IMR-90 (cell line): Measurements from ENCODE around the gene ATP1B4. TPM values are rescaled to one million over a fixed set of nuclear protein-coding genes. Genes with fewer than 3 reads are reported as not detected.

Experiments used
- ATAC-seq: fragments of 200-7000 bp; cut with Tn5 transposase; 2 replicates; pipeline ENCODE4 v1.9.1; 2020; ENCODE audit warnings: low read depth, mild to moderate bottlenecking, moderate library complexity
- BruUV-seq: library from RNA; stranded (reverse); fragments of 400-500 nt; replicated peaks from 2 replicates; lab custom pipeline; 2021; lab: Mats Ljungman, UMichigan
- CTCF ChIA-PET: fragments of 300-600 bp; formaldehyde crosslinking; extraction: SDS; loops from one replicate; lab custom pipeline; 2021; ENCODE audit warnings: antibody characterized with exemption; lab: Yijun Ruan, JAX
- POLR2A ChIA-PET: fragments of 300-600 bp; sonication (Branson Sonifier 250); formaldehyde crosslinking; loops from one replicate; lab custom pipeline; 2022; ENCODE audit warnings: antibody characterized with exemption; ENCODE audit not compliant: unreplicated experiment; lab: Charles Lee
- DNase-seq: peaks from one replicate; pipeline ENCODE4 v3.0.0; 2013
- H2AFZ ChIP-seq: replicated peaks from 2 replicates; pipeline ENCODE3; 2013; ENCODE audit warnings: low read length, mild to moderate bottlenecking; ENCODE audit not compliant: poor library complexity
- H2AK5ac ChIP-seq: 2 replicates; pipeline ENCODE4 v1.6.1; 2013; ENCODE audit warnings: low read depth, low read length, inconsistent platforms
- H2AK9ac ChIP-seq: replicated peaks from 2 replicates; pipeline ENCODE3; 2013; ENCODE audit warnings: mild to moderate bottlenecking, low read depth, low read length, moderate library complexity; ENCODE audit not compliant: poor library complexity
- H2BK120ac ChIP-seq: 2 replicates; pipeline ENCODE4 v1.6.1; 2013; ENCODE audit warnings: low read depth, low read length, inconsistent platforms
- H2BK15ac ChIP-seq: 3 replicates; pipeline ENCODE4 v1.6.1; 2013; ENCODE audit warnings: low read depth, low read length, inconsistent platforms
- H2BK20ac ChIP-seq: 2 replicates; pipeline ENCODE4 v1.6.1; 2013; ENCODE audit warnings: low read depth, mild to moderate bottlenecking, inconsistent platforms, low read length, moderate library complexity
- H2BK5ac ChIP-seq: 2 replicates; pipeline ENCODE4 v1.6.1; 2013; ENCODE audit warnings: mild to moderate bottlenecking, low read depth, low read length, inconsistent platforms; ENCODE audit not compliant: poor library complexity, severe bottlenecking
- H3K14ac ChIP-seq: replicated peaks from 2 replicates; pipeline ENCODE4 v1.6.1; 2013; ENCODE audit warnings: low read depth, low read length, inconsistent platforms
- H3K18ac ChIP-seq: 2 replicates; pipeline ENCODE4 v1.6.1; 2013; ENCODE audit warnings: low read depth, low read length, control low read depth
- H3K23ac ChIP-seq: 2 replicates; pipeline ENCODE4 v1.6.1; 2013; ENCODE audit warnings: low read depth, low read length, inconsistent platforms
- H3K27ac ChIP-seq: 2 replicates; pipeline ENCODE4 v1.5.1; 2013; ENCODE audit warnings: mild to moderate bottlenecking, control low read depth, low read length; ENCODE audit not compliant: insufficient read depth
- H3K27me3 ChIP-seq: 2 replicates; pipeline ENCODE4 v1.6.1; 2013; ENCODE audit warnings: low read length; ENCODE audit not compliant: control insufficient read depth, insufficient read depth
- H3K36me3 ChIP-seq: 2 replicates; pipeline ENCODE4 v1.6.1; 2013; ENCODE audit warnings: low read length, mixed read lengths; ENCODE audit not compliant: control insufficient read depth, insufficient read depth
- H3K4ac ChIP-seq: 2 replicates; pipeline ENCODE4 v1.6.1; 2013; ENCODE audit warnings: low read depth, low read length, inconsistent platforms
- H3K4me1 ChIP-seq: 2 replicates; pipeline ENCODE4 v1.6.1; 2013; ENCODE audit warnings: low read length, mixed read lengths; ENCODE audit not compliant: control insufficient read depth, insufficient read depth
- H3K4me2 ChIP-seq: 2 replicates; pipeline ENCODE4 v1.6.1; 2013; ENCODE audit warnings: low read depth, mild to moderate bottlenecking, control low read depth, low read length, moderate library complexity
- H3K4me3 ChIP-seq: 2 replicates; pipeline ENCODE4 v1.5.1; 2013; ENCODE audit warnings: low read depth, mild to moderate bottlenecking, control low read depth, low read length, moderate library complexity; ENCODE audit not compliant: insufficient read depth
- H3K56ac ChIP-seq: 2 replicates; pipeline ENCODE4 v1.6.1; 2013; ENCODE audit warnings: low read length, inconsistent platforms; ENCODE audit not compliant: insufficient read depth; ENCODE audit errors: extremely low read depth
- H3K79me1 ChIP-seq, 2 experiments: 2 replicates each; pipeline ENCODE4 v1.6.1; 2013; ENCODE audit warnings: low read length in 2 of 2, inconsistent platforms in 1 of 2, low read depth in 1 of 2
- H3K9ac ChIP-seq: 2 replicates; pipeline ENCODE4 v1.6.1; 2013; ENCODE audit warnings: low read depth, low read length, control low read depth
- H3K9me1 ChIP-seq: 2 replicates; pipeline ENCODE4 v1.6.1; 2013; ENCODE audit warnings: low read length, inconsistent platforms; ENCODE audit not compliant: insufficient read depth
- H3K9me3 ChIP-seq: 2 replicates; pipeline ENCODE4 v1.6.1; 2013; ENCODE audit warnings: low read length; ENCODE audit not compliant: control insufficient read depth, insufficient read depth
- H4K20me1 ChIP-seq: 2 replicates; pipeline ENCODE4 v1.6.1; 2013; ENCODE audit warnings: low read length, inconsistent platforms; ENCODE audit not compliant: insufficient read depth
- H4K5ac ChIP-seq: 2 replicates; pipeline ENCODE4 v1.6.1; 2013; ENCODE audit warnings: mild to moderate bottlenecking, low read depth, low read length, control low read depth
- H4K8ac ChIP-seq, 2 experiments: 2 replicates each; pipeline ENCODE4 v1.6.1; 2013; ENCODE audit warnings: low read depth in 2 of 2, low read length in 2 of 2, control low read depth in 1 of 2, inconsistent platforms in 1 of 2
- H4K91ac ChIP-seq: 2 replicates; pipeline ENCODE4 v1.6.1; 2013; ENCODE audit warnings: low read depth, low read length, inconsistent platforms; ENCODE audit not compliant: insufficient read depth
- BHLHE40 ChIP-seq: fragments of 150-350 bp; IDR thresholded peaks from 2 replicates; pipeline ENCODE4 v1.6.1; 2016; ENCODE audit warnings: mild to moderate bottlenecking, low read depth, low read length
- CEBPB ChIP-seq: IDR thresholded peaks from 2 replicates; pipeline ENCODE4 v1.6.1; 2012; ENCODE audit warnings: low read depth, low read length, improper control_type of control experiment
- CHD1 ChIP-seq: IDR thresholded peaks from 2 replicates; pipeline ENCODE4 v1.6.1; 2012; ENCODE audit warnings: low read depth, low read length, improper control_type of control experiment
- FOS ChIP-seq: fragments of 150-350 bp; IDR thresholded peaks from 2 replicates; pipeline ENCODE4 v1.6.1; 2016; ENCODE audit warnings: low read depth, low read length
- MAFK ChIP-seq: IDR thresholded peaks from 2 replicates; pipeline ENCODE4 v1.6.1; 2012; ENCODE audit warnings: low read depth, low read length, improper control_type of control experiment
- MAZ ChIP-seq: IDR thresholded peaks from 2 replicates; pipeline ENCODE4 v1.6.1; 2012; ENCODE audit warnings: low read depth, mild to moderate bottlenecking, low read length, improper control_type of control experiment, moderate library complexity, borderline replicate concordance
- MXI1 ChIP-seq: IDR thresholded peaks from 2 replicates; pipeline ENCODE4 v1.6.1; 2012; ENCODE audit warnings: low read depth, mild to moderate bottlenecking, low read length, moderate library complexity, borderline replicate concordance
- NFE2L2 ChIP-seq: fragments of 150-350 bp; IDR thresholded peaks from 2 replicates; pipeline ENCODE4 v1.6.1; 2016; ENCODE audit warnings: low read depth, mild to moderate bottlenecking, low read length
- POLR2A ChIP-seq: IDR thresholded peaks from 2 replicates; pipeline ENCODE4 v1.6.1; 2012; ENCODE audit warnings: mild to moderate bottlenecking, low read depth, low read length
- RAD21 ChIP-seq: IDR thresholded peaks from 2 replicates; pipeline ENCODE4 v1.6.1; 2012; ENCODE audit warnings: low read length, improper control_type of control experiment
- RCOR1 ChIP-seq: IDR thresholded peaks from 2 replicates; pipeline ENCODE4 v1.6.1; 2012; ENCODE audit warnings: mild to moderate bottlenecking, low read length, improper control_type of control experiment; ENCODE audit not compliant: insufficient replicate concordance
- RFX5 ChIP-seq: IDR thresholded peaks from 2 replicates; pipeline ENCODE4 v1.8.0; 2012; ENCODE audit warnings: low read depth, mild to moderate bottlenecking, low read length, moderate library complexity
- SMC3 ChIP-seq: fragments of 150-350 bp; IDR thresholded peaks from 2 replicates; pipeline ENCODE4 v1.6.1; 2016; ENCODE audit warnings: low read depth, mild to moderate bottlenecking, antibody characterized with exemption, low read length, moderate library complexity
- WGBS, 2 experiments: methylation state at CpG; one replicate each; pipeline versions ENCODE4 v1.1.5 to v1.1.7; 2013; ENCODE audit warnings: missing lambda C conversion rate in 2 of 2; ENCODE audit not compliant: insufficient read length in 1 of 2; ENCODE audit errors: extremely low coverage in 2 of 2; 5-methylcytosine and 5-hydroxymethylcytosine counted together
- dilution Hi-C: fragments of 300-500 bp; cut with HindIII; formaldehyde crosslinking; loops from one replicate; pipeline ENCODE4 v1.14.3; 2018; ENCODE audit warnings: low sequenced_read_pairs; ENCODE audit not compliant: unreplicated experiment
- in situ Hi-C: fragments of 300-500 bp; cut with MboI; formaldehyde crosslinking; loops from 3 replicates; pipeline ENCODE4 v1.14.3; 2019; ENCODE audit warnings: low sequenced_read_pairs, inconsistent platforms, mixed read lengths
- intact Hi-C: fragments of 100-400 bp; cut with micrococcal nuclease; formaldehyde crosslinking; loops from 2 replicates; pipeline ENCODE4 v1.10.0; 2022
- polyA plus RNA-seq, 3 experiments: library from polyadenylated mRNA; depleted of rRNA; stranded (reverse); fragments of >200 nt; gene quantifications; 2 replicates each; pipeline ENCODE4 v1.2.3, GENCODE V29; 2012; ENCODE audit warnings: low replicate concordance in 1 of 3
- total RNA-seq: library from RNA; depleted of rRNA; stranded (reverse); fragments of >200 nt; gene quantifications from 2 replicates; pipeline ENCODE4 v1.2.3, GENCODE V29; 2012
- TF ChIP-seq, protein P1 (sequence below): fragments of 150-350 bp; IDR thresholded peaks from 2 replicates; pipeline ENCODE4 v1.6.1; 2016; ENCODE audit warnings: low read depth, mild to moderate bottlenecking, low read length, moderate library complexity, borderline replicate concordance
- TF ChIP-seq, protein P2 (sequence below): fragments of 150-350 bp; IDR thresholded peaks from 2 replicates; pipeline ENCODE4 v1.6.1; 2017; ENCODE audit warnings: mild to moderate bottlenecking, antibody characterized with exemption, low read length, low read depth
- TF ChIP-seq, protein P3 (sequence below): conservative IDR thresholded peaks from 2 replicates; pipeline ENCODE4 v1.5.1; 2012; ENCODE audit warnings: mild to moderate bottlenecking, low read depth, low read length, improper control_type of control experiment

Gene ATP1B4
- total and polyA plus RNA-seq, 2 of the 4 experiments (the other 2 are of a cell fraction): not detected

DNA sequence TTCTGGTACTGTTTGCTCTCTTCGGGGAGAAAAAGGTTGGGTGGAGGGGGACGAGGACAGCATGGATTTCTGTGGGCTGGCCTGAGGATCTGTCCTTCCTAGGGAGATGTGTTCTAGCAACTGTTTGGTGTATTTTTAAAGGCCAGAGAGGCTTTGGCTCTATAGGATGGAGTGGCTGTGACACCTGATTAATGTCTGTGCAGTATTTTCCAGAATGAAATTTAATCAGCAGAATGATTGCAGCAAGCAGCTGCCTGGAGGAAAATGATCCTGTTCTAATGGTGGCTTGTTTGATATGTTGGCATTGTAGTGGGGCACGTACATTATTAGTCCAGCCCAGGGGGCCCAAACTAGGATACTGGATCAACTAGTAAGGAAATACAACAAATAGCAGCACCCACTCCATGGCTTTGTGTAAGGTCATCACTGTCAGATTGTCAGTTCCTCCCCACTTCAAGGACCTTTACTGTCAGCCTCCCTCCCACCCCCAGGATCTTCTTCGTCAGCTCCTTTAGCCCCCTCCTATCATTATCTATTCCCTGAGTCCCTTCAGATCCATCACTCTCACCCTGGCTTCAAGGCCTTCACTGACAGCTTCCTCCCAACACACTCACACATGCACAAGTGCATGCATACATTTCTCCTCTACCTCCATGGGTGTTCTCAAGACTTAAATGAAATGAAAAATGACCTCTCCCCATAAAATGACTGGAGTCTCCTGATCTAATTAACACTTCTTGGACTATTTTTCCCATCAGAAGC lies 40.2 kb upstream of the ATP1B4 start:
- H3K9me3 ChIP-seq: no peaks in the 10 kb centered on the region
- WGBS, 2 experiments: no CpG with 5 or more reads among the region's 4 CpGs
- TF ChIP-seq, protein P1, sequence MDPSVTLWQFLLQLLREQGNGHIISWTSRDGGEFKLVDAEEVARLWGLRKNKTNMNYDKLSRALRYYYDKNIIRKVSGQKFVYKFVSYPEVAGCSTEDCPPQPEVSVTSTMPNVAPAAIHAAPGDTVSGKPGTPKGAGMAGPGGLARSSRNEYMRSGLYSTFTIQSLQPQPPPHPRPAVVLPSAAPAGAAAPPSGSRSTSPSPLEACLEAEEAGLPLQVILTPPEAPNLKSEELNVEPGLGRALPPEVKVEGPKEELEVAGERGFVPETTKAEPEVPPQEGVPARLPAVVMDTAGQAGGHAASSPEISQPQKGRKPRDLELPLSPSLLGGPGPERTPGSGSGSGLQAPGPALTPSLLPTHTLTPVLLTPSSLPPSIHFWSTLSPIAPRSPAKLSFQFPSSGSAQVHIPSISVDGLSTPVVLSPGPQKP: no peak
- TF ChIP-seq BHLHE40: no peak
- no peak for TF ChIP-seq POLR2A
- TF ChIP-seq RAD21: no peak
- TF ChIP-seq SMC3: no peak
- no peak for TF ChIP-seq MAFK
- TF ChIP-seq RCOR1: no peak
- TF ChIP-seq CHD1: no peak
- no peak for TF ChIP-seq NFE2L2
- TF ChIP-seq, protein P2, sequence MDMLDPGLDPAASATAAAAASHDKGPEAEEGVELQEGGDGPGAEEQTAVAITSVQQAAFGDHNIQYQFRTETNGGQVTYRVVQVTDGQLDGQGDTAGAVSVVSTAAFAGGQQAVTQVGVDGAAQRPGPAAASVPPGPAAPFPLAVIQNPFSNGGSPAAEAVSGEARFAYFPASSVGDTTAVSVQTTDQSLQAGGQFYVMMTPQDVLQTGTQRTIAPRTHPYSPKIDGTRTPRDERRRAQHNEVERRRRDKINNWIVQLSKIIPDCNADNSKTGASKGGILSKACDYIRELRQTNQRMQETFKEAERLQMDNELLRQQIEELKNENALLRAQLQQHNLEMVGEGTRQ: no peak
- TF ChIP-seq RFX5: no peak
- no peak for TF ChIP-seq FOS
- no peak for TF ChIP-seq MAZ
- no peak for TF ChIP-seq MXI1
- TF ChIP-seq, protein P3, sequence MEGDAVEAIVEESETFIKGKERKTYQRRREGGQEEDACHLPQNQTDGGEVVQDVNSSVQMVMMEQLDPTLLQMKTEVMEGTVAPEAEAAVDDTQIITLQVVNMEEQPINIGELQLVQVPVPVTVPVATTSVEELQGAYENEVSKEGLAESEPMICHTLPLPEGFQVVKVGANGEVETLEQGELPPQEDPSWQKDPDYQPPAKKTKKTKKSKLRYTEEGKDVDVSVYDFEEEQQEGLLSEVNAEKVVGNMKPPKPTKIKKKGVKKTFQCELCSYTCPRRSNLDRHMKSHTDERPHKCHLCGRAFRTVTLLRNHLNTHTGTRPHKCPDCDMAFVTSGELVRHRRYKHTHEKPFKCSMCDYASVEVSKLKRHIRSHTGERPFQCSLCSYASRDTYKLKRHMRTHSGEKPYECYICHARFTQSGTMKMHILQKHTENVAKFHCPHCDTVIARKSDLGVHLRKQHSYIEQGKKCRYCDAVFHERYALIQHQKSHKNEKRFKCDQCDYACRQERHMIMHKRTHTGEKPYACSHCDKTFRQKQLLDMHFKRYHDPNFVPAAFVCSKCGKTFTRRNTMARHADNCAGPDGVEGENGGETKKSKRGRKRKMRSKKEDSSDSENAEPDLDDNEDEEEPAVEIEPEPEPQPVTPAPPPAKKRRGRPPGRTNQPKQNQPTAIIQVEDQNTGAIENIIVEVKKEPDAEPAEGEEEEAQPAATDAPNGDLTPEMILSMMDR: no peak
- TF ChIP-seq CEBPB: no peak
- H3K27ac ChIP-seq: no peak overlapping the region
- H2AK9ac ChIP-seq: no peak overlapping the region
- H2BK5ac ChIP-seq: no peak overlapping the region
- H3K18ac ChIP-seq: no peak overlapping the region
- H2BK120ac ChIP-seq: no peak overlapping the region
- H3K14ac ChIP-seq: no peak overlapping the region
- no peak overlapping the region for H3K56ac ChIP-seq
- no peak for DNase-seq
- intact Hi-C loops (no loop called here), dilution Hi-C loops (no loop called here), in situ Hi-C loops (no loop called here)
- no peak overlapping the region for H3K4me2 ChIP-seq
- H3K79me1 ChIP-seq: no peaks in the 10 kb centered on the region
- no peak overlapping the region for H3K23ac ChIP-seq
- H3K4ac ChIP-seq: no peak overlapping the region
- POLR2A ChIA-PET: no interaction called here
- no peak overlapping the region for H2BK15ac ChIP-seq
- H3K4me3 ChIP-seq: no peak overlapping the region
- H2AFZ ChIP-seq: no peak overlapping the region
- BruUV-seq: no TSS peak
- no peak overlapping the region for H4K91ac ChIP-seq
- no peak for ATAC-seq
- CTCF ChIA-PET: no interaction called here
- H3K27me3 ChIP-seq: peaks cover 4% of the 10 kb centered on the region; the same call in 1 of the 2 replicates
- H4K8ac ChIP-seq: no peak overlapping the region
- no peak overlapping the region for H4K5ac ChIP-seq
- H2AK5ac ChIP-seq: no peak overlapping the region
- no peaks in the 10 kb centered on the region for H3K36me3 ChIP-seq
- no peaks in the 10 kb centered on the region for H4K20me1 ChIP-seq
- H3K4me1 ChIP-seq: no peaks in the 10 kb centered on the region
- H3K9me1 ChIP-seq: no peaks in the 10 kb centered on the region
- no peak overlapping the region for H3K9ac ChIP-seq
- H2BK20ac ChIP-seq: no peak overlapping the region
